Measurements from ENCODE around the gene TAF5L.

TAF5L gene

DNA sequence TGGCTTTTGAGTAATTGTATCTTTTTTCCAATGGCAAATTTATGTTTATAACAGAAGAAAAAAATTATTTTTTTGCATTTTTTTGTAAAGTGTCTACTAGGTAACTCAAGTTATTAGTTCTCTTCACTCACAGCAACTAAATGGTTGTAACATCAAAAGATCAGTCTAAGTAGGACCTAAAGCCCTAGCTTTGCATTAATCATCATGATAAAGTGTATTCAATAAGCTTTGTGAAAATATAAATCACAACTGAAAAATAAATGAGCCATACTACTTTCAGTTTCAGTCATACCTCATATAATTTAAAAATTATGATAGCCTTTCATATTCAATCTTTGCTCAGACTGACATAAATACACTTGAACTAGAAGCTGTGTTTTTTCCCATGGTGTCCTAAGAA lies 6.9 kb downstream of the TAF5L start:
- in situ Hi-C loops (cut with HindIII; ENCODE audit: low sequenced_read_pairs), result no loop called here
- H3K4me3 ChIP-seq (ENCODE audit: low read depth, low read length), result no peak overlapping the region
- no peak for DNase-seq (ENCODE audit: low read depth, low spot score)
- TF ChIP-seq, protein P1, sequence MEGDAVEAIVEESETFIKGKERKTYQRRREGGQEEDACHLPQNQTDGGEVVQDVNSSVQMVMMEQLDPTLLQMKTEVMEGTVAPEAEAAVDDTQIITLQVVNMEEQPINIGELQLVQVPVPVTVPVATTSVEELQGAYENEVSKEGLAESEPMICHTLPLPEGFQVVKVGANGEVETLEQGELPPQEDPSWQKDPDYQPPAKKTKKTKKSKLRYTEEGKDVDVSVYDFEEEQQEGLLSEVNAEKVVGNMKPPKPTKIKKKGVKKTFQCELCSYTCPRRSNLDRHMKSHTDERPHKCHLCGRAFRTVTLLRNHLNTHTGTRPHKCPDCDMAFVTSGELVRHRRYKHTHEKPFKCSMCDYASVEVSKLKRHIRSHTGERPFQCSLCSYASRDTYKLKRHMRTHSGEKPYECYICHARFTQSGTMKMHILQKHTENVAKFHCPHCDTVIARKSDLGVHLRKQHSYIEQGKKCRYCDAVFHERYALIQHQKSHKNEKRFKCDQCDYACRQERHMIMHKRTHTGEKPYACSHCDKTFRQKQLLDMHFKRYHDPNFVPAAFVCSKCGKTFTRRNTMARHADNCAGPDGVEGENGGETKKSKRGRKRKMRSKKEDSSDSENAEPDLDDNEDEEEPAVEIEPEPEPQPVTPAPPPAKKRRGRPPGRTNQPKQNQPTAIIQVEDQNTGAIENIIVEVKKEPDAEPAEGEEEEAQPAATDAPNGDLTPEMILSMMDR (IDR thresholded peaks at IDR 0.05; ENCODE audit: low read depth, low read length), result no peak

DNA sequence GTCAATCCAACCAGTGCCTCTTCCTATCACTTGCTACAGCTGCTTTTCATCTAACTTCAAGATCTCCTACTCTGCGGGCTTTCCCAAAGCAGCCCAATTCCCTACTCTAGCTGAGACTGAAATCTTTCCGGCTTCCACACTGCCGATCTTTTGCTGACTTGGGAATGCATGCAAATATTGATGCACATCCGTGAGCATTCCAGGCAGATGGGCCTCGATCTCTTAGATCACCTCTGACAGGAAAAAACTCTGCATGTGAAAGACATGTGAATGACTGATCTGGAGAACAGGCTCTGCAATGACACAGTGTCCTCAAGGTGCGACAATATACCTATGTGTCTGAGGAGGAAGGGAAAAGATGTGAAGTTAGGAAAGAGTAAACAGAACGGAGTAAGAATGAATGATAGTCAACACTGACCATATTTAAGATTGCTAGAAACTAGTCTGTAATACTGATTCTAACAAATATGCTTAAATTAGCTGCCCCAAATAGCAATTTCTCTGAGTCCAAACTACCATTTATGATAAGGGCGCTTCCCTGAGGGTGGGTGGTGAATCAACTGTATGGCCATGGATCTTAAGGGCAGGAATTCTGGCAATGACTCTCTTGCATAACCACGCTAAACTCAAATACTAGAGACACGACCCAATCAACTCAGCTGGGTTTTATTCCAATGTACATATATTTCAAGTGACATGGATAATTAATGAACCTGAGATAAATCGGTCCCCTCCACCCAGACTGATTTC lies 8.4 kb downstream of the TAF5L start:
- no peak overlapping the region for H3K4me3 ChIP-seq (ENCODE audit: low read depth, low read length)
- TF ChIP-seq, protein P1 (IDR thresholded peaks at IDR 0.05; ENCODE audit: low read depth, low read length), result no peak
- DNase-seq (ENCODE audit: low read depth, low spot score), result no peak
- in situ Hi-C loops (cut with HindIII; ENCODE audit: low sequenced_read_pairs), result no loop called here

DNA sequence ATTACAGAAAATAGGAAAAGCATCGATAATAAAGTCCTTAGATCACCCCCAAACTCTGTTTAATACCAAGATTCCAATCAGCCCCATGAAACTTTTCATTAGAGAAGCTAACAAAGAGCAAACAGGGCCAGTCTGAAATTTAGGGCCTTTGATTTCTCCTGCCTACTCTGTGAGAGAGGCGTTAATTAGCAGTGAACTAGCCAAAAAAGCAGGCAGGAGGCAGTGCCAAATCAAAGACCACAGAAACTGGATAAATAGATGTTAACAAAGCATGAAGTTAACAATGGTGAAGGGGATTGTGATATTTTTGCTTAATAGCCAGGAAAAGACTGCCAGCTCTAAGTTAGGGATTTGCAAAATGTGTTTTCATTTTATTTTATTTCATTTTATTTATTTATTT lies 11.2 kb downstream of the TAF5L start:
- DNase-seq (ENCODE audit: low read depth, low spot score), result no peak
- in situ Hi-C loops (cut with HindIII; ENCODE audit: low sequenced_read_pairs), result no loop called here
- TF ChIP-seq, protein P1 (IDR thresholded peaks at IDR 0.05; ENCODE audit: low read depth, low read length), result no peak
- H3K4me3 ChIP-seq (ENCODE audit: low read depth, low read length), result no peak overlapping the region

DNA sequence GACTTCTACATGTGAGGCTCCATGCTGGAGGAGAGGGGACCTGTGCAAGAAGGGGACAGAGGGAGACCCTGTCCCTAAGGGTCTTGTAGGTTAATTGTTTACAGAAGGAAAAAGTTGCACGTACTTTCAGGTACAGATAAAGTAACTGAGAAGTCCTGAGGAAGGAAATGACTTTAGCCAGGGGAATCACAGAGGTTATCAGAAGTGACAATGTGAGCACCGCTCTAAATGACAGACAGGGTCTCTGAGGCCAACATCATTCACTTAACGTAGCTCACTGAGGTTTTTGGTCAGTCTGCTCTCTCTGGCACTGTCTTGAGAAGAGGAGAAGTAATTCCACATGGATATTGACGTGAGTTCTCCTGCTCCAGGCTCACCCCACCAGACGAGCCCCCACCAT lies 12.0 kb downstream of the TAF5L start:
- no peak for DNase-seq (ENCODE audit: low read depth, low spot score)
- in situ Hi-C loops (cut with HindIII; ENCODE audit: low sequenced_read_pairs), result no loop called here
- no peak overlapping the region for H3K4me3 ChIP-seq (ENCODE audit: low read depth, low read length)
- TF ChIP-seq, protein P1 (IDR thresholded peaks at IDR 0.05; ENCODE audit: low read depth, low read length), result no peak

DNA sequence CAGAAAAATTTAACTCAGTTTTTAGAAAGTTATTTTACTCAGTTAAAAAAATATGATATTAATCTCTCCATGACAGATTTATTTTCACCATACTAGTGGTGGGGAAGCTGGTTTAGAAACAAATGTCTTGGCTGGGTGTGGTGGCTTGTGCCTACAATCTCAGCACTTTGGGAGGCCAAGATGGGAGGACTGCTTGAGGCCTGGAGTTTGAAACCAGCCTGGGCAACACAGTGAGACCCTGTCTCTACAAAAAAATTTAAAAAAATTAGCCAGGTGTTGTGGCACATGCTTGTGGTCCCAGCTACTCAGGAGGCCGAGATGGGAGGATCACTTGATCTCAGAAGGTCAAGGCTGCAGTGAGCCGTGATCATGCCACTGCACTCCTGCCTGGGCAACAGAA lies 17.3 kb downstream of the TAF5L start:
- no peak for DNase-seq (ENCODE audit: low read depth, low spot score)
- in situ Hi-C loops (cut with HindIII; ENCODE audit: low sequenced_read_pairs), result no loop called here
- TF ChIP-seq, protein P1 (IDR thresholded peaks at IDR 0.05; ENCODE audit: low read depth, low read length), result no peak

DNA sequence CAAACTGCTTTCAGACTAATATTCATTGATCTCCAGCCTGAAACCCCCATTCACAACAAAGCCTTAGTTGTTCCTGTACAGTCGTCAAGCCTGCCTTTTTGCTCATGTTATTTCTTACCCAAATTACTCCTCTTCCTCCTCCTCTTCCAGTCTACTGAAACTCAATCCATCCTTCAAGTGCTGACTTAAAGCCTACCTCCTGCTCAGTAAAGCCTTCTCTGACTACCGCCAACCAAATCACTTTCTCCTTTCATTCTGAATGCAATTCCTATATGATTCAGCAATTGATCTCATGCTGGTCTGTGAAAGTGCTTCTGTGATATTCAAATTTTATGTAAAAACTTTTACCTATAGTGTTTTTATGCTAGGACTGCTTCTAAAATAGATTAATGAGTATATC lies 18.6 kb downstream of the TAF5L start:
- no peak overlapping the region for H3K4me3 ChIP-seq (ENCODE audit: low read depth, low read length)

More for the DNA sequence above, 17.3 kb downstream of the TAF5L start:
- H3K4me3 ChIP-seq (ENCODE audit: low read depth, low read length), result no peak overlapping the region

More for the DNA sequence above, 18.6 kb downstream of the TAF5L start:
- in situ Hi-C loops (cut with HindIII; ENCODE audit: low sequenced_read_pairs), result no loop called here
- no peak for DNase-seq (ENCODE audit: low read depth, low spot score)
- TF ChIP-seq, protein P1 (IDR thresholded peaks at IDR 0.05; ENCODE audit: low read depth, low read length), result no peak
